ENCODE data around the gene SHROOM3. TPM values are rescaled to one million over a fixed set of nuclear protein-coding genes. Genes with fewer than 3 reads are reported as not detected.

The SHROOM3 gene
- total RNA-seq, 1 donor from 2014 or later: 45.1 TPM

- no peak for DNase-seq (ENCODE audit: low read depth)
- no peak for TF ChIP-seq CTCF (IDR thresholded peaks at IDR 0.05; ENCODE audit: insufficient read depth, low read length, poor library complexity, severe bottlenecking)
- H3K4me3 ChIP-seq (ENCODE audit: low read depth, low read length): no peak overlapping the region
Observed at GRCh38 chr4:76623217-76624045, 188.4 kb downstream of the SHROOM3 start.

DNA sequence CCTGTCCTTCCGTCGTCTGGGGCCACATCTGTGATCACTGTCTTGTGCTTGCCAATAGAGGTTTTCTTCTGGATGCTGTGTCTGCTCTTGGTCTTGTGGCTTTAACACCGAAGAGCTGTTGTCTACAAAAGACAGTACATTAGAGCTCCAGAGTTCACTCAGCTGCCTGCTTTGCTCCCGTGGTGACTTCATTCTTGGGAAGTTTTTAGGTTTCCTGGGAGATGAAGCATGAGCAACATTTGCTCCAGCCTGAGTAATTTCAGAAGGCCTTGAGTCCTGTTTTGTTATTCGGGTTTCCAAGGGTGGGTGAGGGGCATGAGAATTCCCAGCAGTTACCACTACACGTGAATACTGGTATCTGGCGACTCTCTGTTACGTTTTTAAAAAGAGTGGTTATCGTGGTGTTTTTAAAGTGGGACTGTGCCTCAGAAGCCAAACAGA lies 189.2 kb downstream of the SHROOM3 start:
- TF ChIP-seq CTCF (IDR thresholded peaks at IDR 0.05; ENCODE audit: insufficient read depth, low read length, poor library complexity, severe bottlenecking): no peak
- H3K4me3 ChIP-seq (ENCODE audit: low read depth, low read length): no peak overlapping the region
- H3K27me3 ChIP-seq (ENCODE audit: control insufficient read depth, insufficient read depth, low read length): no peaks in the 10 kb centered on the region
- DNase-seq (ENCODE audit: low read depth): peak; percentile 95
- no peaks in the 10 kb centered on the region for H3K36me3 ChIP-seq (ENCODE audit: control insufficient read depth, insufficient read depth, low read length)

More at GRCh38 chr4:76623217-76624045, 188.4 kb downstream of the SHROOM3 start:
- no peaks in the 10 kb centered on the region for H3K36me3 ChIP-seq (ENCODE audit: control insufficient read depth, insufficient read depth, low read length)
- no peaks in the 10 kb centered on the region for H3K27me3 ChIP-seq (ENCODE audit: control insufficient read depth, insufficient read depth, low read length)

- no peak for TF ChIP-seq CTCF (IDR thresholded peaks at IDR 0.05; ENCODE audit: insufficient read depth, low read length, poor library complexity, severe bottlenecking)
- Histone ChIP-seq H3K36me3 (ENCODE audit: control insufficient read depth, insufficient read depth, low read length) (no peaks in the 10 kb centered on the region), H3K27me3 (ENCODE audit: control insufficient read depth, insufficient read depth, low read length) (no peaks in the 10 kb centered on the region), H3K4me3 (ENCODE audit: low read depth, low read length) (no peak overlapping the region)
- DNase-seq (ENCODE audit: low read depth): no peak
Observed at GRCh38 chr4:76624931-76625715, 190.1 kb downstream of the SHROOM3 start.

DNA sequence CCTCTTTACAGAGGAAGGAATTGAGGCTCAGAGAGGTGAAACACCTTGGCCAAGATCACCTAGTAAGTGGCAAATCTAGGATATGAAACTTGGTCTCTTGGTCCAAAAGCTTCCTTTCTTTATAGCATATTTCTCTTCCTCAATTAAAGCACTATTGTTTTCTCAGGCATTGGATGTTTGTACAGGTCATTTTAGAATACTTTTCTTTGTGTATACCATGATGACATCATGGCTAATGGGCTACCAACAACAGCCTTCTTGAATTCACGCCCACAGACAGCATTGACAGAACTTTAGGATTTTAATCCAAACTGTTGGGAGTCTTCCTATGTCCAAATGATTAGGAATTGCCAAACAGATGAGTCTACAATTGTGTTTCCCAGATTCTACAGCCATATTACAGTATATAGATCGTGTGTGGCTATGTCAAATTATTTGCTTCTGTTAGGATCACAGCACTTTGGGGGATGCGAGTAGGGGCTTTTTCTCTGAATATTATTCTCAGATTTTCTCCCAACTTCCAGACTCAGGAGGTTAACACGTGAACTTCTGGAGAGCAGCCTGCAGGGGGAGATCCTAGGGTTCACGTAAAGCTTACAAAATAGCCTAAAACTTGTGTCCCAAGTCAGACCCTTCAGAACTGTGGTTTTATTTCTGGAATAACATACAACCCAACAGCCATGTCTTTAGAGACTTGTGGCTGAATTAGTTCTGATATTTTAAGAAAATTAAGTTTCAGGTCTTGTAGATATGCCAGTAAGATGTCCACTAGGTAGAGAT lies 191.8 kb downstream of the SHROOM3 start:
- peak; percentile 25 for TF ChIP-seq CTCF (IDR thresholded peaks at IDR 0.05; ENCODE audit: insufficient read depth, low read length, poor library complexity, severe bottlenecking)
- DNase-seq (ENCODE audit: low read depth): no peak
- Histone ChIP-seq H3K4me3 (ENCODE audit: low read depth, low read length) (no peak overlapping the region), H3K27me3 (ENCODE audit: control insufficient read depth, insufficient read depth, low read length) (no peaks in the 10 kb centered on the region), H3K36me3 (ENCODE audit: control insufficient read depth, insufficient read depth, low read length) (no peaks in the 10 kb centered on the region)

GRCh38 chr4:76628251-76628650 lies 193.2 kb downstream of the SHROOM3 start:
- no peaks in the 10 kb centered on the region for H3K27me3 ChIP-seq (ENCODE audit: control insufficient read depth, insufficient read depth, low read length)
- TF ChIP-seq CTCF (IDR thresholded peaks at IDR 0.05; ENCODE audit: insufficient read depth, low read length, poor library complexity, severe bottlenecking): no peak
- H3K36me3 ChIP-seq (ENCODE audit: control insufficient read depth, insufficient read depth, low read length): no peaks in the 10 kb centered on the region
- DNase-seq (ENCODE audit: low read depth): no peak
- H3K4me3 ChIP-seq (ENCODE audit: low read depth, low read length): no peak overlapping the region

Data from kidney epithelial cell (primary cell).